ENCODE measurements around the gene VOPP1.

- TF ChIP-seq CTCF (IDR thresholded peaks at IDR 0.05; ENCODE audit: insufficient read depth, low read length, poor library complexity, severe bottlenecking) (no peak), EZH2phosphoT487 (conservative IDR thresholded peaks at IDR 0.05; ENCODE audit: low read length) (no peak)
Observed at GRCh38 chr7:55491346-55491745, 81.0 kb downstream of the VOPP1 start.
